Mucosa of gallbladder (tissue), 1 donor: Measurements from ENCODE around the gene SLC25A21. TPM values are rescaled to one million over a fixed set of nuclear protein-coding genes. Genes with fewer than 3 reads are reported as not detected.
"Not testable (repeated sequence)": the region's sequence is repeated elsewhere in the genome, so short reads cannot be mapped to it uniquely, and the experiment has no call there.

ENCODE experiments used
- DNase-seq: peaks from one replicate; pipeline ENCODE4 v3.0.0-alpha.2; 2020; ENCODE audit warnings: low spot score
- total RNA-seq: library from RNA; stranded (reverse); gene quantifications from one replicate; pipeline ENCODE4 v1.2.1, GENCODE V29; 2021
- donor health status: DM: no; HTN: no; CAD: no.

SLC25A21 gene
- total RNA-seq, 1 donor from 2014 or later, result 1.6 TPM

- DNase-seq, result no peak
Measured at GRCh38 chr14:37088356-37089215, 83.8 kb downstream of the SLC25A21 start.

- no peak for DNase-seq
Measured at GRCh38 chr14:37087520-37087919, 84.9 kb downstream of the SLC25A21 start.

DNA sequence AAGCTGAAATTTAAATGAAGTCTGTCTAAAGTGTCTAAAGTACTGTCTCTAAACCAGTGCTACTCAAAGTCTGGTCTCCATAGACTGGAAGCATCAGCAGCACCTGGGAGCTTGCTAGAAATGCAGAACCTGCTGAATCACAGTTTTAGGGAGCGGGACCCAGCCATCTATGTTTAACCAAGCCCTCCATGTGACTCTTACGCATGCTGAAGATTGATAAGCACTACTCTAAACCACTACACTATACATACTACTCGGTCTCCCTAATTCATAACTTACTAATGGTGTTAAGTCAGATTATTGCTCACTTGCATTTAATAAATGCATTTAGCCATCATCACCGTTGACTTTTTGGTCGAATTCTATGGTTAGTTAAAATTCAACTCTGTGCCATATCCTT is 88.8 kb downstream of the SLC25A21 start:
- DNase-seq, result no peak

DNA sequence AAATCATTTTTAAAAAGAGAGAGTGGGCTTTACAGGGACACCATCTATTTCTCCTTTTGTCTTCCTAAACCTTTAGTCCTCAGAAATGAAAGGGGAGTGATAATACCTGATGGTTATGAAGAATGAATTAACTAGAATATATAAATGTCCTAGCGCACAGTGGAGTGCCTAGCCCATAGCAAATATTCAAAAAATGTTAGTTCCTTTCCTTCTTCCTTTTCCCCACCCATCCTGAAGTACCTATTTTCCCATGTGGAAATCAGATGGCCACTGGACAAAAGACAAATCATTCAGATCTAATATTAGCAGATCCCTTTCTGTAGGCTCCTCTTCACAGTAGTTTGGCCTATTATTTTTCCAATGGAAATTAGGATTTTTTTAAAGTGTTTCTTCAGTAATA is 90.0 kb downstream of the SLC25A21 start:
- DNase-seq, result no peak

DNA sequence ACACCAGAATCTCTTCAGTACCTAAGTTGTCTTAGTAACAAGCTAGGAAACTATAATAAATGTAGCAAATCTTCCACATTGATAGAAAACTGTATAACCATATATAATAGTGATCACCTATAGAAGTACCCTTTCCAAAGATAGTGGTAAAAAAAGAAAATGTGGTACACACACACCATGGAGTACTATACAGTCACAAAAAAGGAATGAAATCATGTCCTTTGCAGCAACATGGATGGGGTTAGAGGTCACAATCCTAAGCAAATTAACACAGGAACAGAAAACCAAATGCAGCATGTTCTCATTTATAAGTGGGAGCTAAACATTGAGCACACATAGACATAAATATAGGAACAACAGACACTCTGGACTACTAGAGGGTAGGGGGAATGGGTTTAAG is 90.5 kb downstream of the SLC25A21 start:
- no peak for DNase-seq

GRCh38 chr14:37081218-37081617 is 91.2 kb downstream of the SLC25A21 start:
- no peak for DNase-seq

- DNase-seq, result no peak
Measured at GRCh38 chr14:37078131-37078530, 94.3 kb downstream of the SLC25A21 start.

DNA sequence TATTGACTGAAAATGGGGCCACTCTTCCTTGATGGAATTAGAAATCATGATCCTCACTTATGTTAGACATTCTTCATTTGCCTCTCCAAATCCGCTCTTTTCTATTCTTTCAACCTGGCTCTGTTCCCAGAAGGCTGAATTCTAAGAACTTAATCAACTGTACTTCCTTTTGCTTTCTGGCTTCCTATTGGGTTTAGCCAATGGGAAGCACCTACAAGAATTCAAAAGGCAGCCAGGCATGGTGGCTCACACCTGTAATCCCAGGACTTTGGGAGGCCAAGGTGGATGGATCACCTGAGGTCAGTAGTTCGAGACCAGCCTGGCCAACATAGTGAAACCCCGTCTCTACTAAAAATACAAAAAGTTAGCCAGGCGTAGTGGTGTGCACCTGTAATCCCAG is 98.1 kb downstream of the SLC25A21 start:
- not testable (repeated sequence) for DNase-seq

- no peak for DNase-seq
Measured at GRCh38 chr14:37063467-37064240, 108.8 kb downstream of the SLC25A21 start.

- DNase-seq, result no peak
Measured at GRCh38 chr14:37062191-37062803, 110.1 kb downstream of the SLC25A21 start.

- DNase-seq, result no peak
Measured at GRCh38 chr14:37061697-37062096, 110.7 kb downstream of the SLC25A21 start.

DNA sequence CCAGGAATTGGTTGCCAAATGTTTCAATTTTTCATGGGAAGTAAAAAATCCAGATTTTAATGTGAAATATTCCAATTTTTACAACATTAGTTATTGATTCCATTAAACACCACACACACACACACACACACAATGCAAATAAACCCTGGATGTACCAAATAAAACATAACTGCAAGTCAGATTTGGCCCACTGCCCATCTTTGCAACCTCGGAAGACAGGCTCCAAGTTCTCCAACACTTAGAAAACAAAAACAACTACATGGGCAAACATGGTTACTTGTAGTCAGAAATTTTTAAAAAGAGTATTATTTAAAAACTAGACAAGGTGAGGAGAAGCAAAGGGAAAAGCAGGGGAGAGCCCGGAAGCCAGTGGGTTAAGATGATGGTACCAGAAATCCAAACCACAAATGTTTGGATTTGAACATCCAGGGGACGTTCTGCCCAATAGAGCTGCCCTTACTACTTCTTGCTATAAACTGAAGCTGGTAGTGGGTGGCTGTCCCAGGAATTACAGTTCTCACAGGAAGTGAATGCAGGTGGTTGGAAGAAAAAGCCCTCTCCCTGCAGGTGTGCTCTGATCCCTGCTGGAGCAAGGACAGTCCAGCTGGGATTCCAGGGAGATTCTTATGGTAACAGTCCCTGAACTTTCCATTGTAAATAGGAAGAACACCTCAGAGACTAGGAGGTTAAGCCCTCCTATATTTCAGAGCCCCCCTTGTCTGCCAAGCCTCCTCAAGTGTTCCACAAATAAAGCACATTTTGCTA is 111.7 kb downstream of the SLC25A21 start:
- DNase-seq, result no peak

DNA sequence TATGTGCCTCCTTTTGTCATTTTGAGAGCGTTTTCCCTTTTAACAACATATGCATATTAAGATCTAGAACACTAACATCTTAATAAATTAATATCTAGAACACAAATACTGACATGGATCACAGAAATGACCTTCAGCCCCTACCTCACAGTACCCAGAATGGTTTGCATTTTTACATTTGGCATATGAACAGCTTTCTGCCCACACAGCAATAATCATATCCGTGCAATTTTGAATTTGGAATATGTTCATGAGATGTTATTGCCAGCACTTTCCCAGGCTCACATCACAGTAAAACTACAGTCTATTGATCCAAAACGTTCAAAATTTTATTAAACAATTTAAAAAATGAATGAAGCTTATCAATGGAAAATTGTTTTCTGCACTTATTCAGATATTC is 114.6 kb downstream of the SLC25A21 start:
- no peak for DNase-seq

GRCh38 chr14:37056473-37056872 is 115.9 kb downstream of the SLC25A21 start:
- DNase-seq, result no peak

DNA sequence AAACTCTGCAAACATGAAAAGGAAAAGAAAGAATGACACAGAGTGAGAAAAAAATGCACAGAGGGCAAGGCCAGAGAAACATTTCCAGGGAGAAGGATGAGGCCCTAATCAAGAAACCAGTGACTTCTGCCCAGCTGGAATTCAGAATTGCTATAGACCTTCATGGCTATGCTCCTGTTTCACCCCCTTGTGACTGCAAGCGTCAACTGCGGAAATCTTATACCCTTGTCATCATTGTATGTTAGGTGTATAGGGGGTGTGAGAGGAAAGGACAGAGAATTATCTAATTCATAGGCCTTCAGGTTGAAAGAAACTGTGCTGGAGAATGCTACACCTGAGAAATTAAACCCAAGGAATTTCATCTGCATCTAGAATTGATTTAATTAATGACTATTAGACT is 117.5 kb downstream of the SLC25A21 start:
- DNase-seq, result no peak

- DNase-seq, result no peak
Measured at GRCh38 chr14:37054144-37054543, 118.3 kb downstream of the SLC25A21 start.

DNA sequence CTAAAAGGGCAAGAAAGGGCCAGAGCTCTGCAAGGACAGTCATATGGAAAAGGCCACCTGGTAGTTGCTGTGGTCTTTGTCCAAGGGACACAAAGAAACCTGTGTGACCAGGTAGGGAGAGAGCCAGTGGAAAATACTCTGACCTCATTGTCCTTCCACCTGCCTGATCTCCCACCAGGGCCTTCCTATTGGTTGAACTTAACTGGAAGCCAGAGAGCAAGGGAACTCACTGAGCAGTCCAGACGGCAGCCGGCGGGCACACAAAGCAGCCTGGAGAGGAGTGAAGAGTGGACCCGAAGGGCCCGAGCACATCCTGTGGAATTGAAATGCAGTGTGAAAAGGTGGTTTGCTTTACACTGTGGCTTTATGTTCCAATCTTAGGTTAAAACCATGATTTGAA is 120.7 kb downstream of the SLC25A21 start:
- DNase-seq, result no peak

DNA sequence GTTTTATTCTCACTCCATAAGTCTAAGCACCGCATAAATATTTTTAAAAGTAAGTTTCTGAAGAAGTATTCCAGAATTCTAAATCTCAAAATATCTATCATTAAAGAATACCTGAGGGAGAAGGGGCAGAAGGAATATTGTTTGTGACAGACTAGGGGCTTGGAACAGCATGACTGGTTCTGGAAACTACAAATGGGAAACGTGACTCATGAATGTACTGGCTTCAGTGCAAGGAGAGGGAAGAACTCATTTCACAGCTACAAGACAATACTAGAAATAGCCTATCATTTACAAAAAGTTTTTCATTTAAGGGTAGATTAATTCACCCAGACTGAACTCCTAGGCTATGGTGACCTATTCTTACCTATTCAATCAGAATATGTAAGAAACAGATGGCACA is 121.3 kb downstream of the SLC25A21 start:
- no peak for DNase-seq

GRCh38 chr14:37048666-37049071 is 123.7 kb downstream of the SLC25A21 start:
- DNase-seq, result no peak

DNA sequence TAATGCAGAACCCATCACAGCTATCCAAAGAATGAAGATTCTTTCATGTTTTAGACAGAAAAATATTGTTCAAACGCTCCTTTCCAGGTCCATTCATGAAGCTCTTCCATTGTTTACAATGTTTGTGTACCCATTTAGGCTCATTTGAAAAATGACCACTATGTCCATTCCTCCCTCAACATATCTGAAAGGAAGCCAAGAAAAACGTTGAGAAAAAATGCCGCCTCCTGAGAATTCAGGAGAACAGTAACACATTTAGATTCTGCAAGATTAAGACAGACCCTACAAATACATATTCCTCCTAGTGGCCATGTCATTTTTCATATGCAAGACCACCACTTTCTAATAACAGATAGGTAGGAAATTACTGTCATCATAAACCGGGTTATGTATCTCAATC is 124.4 kb downstream of the SLC25A21 start:
- no peak for DNase-seq

GRCh38 chr14:37047226-37047625 is 125.2 kb downstream of the SLC25A21 start:
- no peak for DNase-seq

- DNase-seq, result no peak
Measured at GRCh38 chr14:37046815-37047214, 125.6 kb downstream of the SLC25A21 start.
